C4-2B (cell line): ENCODE data around the gene PKM.

Experiments
- CTCF ChIP-seq: fragments of 450-650 bp; conservative IDR thresholded peaks from 2 replicates; pipeline ENCODE4 v1.5.1; 2017; ENCODE audit warnings: mild to moderate bottlenecking
- ZFX ChIP-seq: fragments of 450-650 bp; IDR thresholded peaks from 2 replicates; pipeline ENCODE4 v1.6.1; 2017

GRCh38 chr15:72237853-72238224 lies 6.8 kb upstream of the PKM start:
- TF ChIP-seq CTCF (no peak), ZFX (no peak)
